K562 (cell line): ENCODE results near the gene SFXN3. TPM values are rescaled to one million over a fixed set of nuclear protein-coding genes. Genes with fewer than 3 reads are reported as not detected.
A peak's percentile ranks its signal among the peaks of the same experiment; 100 is the strongest.

Experiments
- ATAC-seq: fragments of 200-7000 bp; cut with Tn5 transposase; 3 replicates; pipeline ENCODE4 v1.9.1; 2020; ENCODE audit warnings: moderate library complexity
- BruUV-seq: library from RNA; stranded (reverse); fragments of 400-500 nt; replicated peaks from 2 replicates; lab custom pipeline; 2021; lab: Mats Ljungman, UMichigan
- CTCF ChIA-PET: fragments of 300-600 bp; formaldehyde crosslinking; extraction: SDS; loops from one replicate; lab custom pipeline; 2021; ENCODE audit warnings: low intra/inter-chr PET ratio; lab: Yijun Ruan, JAX
- POLR2A ChIA-PET: fragments of 300-600, 350-650 bp; sonication (Branson Sonifier 250); formaldehyde crosslinking; extraction: SDS; loops from one replicate; lab custom pipeline; 2021; ENCODE audit warnings: antibody characterized with exemption, inconsistent platforms; lab: Yijun Ruan, JAX
- DNase-seq, 4 experiments: peaks; one replicate each; pipeline versions ENCODE4 v3.0.0 to v3.0.0-alpha.2; 2011 to 2018; ENCODE audit warnings: low spot score in 3 of 4, mixed read lengths in 3 of 4; ENCODE audit errors: extremely low read depth in 1 of 4
- FAIRE-seq: peaks from 2 replicates; lab custom pipeline; 2011; peaks lifted over from hg19 to GRCh38; lab: Jason Lieb, UNC
- H2AFZ ChIP-seq: 2 replicates; pipeline ENCODE4 v1.6.0; 2011; ENCODE audit warnings: low read depth, low read length, control low read depth, inconsistent platforms
- H3K27ac ChIP-seq: fragments of 200-600 bp; 3 replicates; pipeline ENCODE4 v1.8.0; 2011; ENCODE audit warnings: low read depth, mild to moderate bottlenecking, control low read depth, inconsistent platforms, low read length, moderate library complexity, mixed read lengths; ENCODE audit errors: extremely low read depth
- H3K27me3 ChIP-seq, 2 experiments: fragments of 300-600 bp in 1 of 2; 2 replicates in 1 of 2; 3 replicates in 1 of 2; pipeline versions ENCODE4 v1.6.0 to v1.8.0; 2011; ENCODE audit warnings: inconsistent platforms in 2 of 2, low read length in 2 of 2, mild to moderate bottlenecking in 1 of 2, mixed read lengths in 1 of 2, moderate library complexity in 1 of 2; ENCODE audit not compliant: control insufficient read depth in 2 of 2, insufficient read depth in 2 of 2
- H3K36me3 ChIP-seq: fragments of 300-600 bp; 3 replicates; pipeline ENCODE4 v1.8.0; 2011; ENCODE audit warnings: mild to moderate bottlenecking, low read length, inconsistent platforms; ENCODE audit not compliant: control insufficient read depth, insufficient read depth
- H3K4me1 ChIP-seq, 2 experiments: fragments of 200-600 bp in 1 of 2; replicated peaks in 1 of 2; 2 replicates in 1 of 2; 3 replicates in 1 of 2; pipeline versions ENCODE4 v1.5.1 to v1.8.0; 2011; ENCODE audit warnings: inconsistent platforms in 2 of 2, low read length in 2 of 2, mild to moderate bottlenecking in 1 of 2, mixed read lengths in 1 of 2, moderate library complexity in 1 of 2; ENCODE audit not compliant: control insufficient read depth in 2 of 2, insufficient read depth in 2 of 2
- H3K4me2 ChIP-seq: 2 replicates; pipeline ENCODE4 v1.6.1; 2011; ENCODE audit warnings: low read length, control low read depth, inconsistent platforms, mixed read lengths; ENCODE audit not compliant: insufficient read depth
- H3K4me3 ChIP-seq: fragments of 200-600 bp; sonication (generic), shearing (Covaris generic); 2 replicates; pipeline ENCODE4 v1.5.1; 2016; ENCODE audit warnings: control low read depth, inconsistent platforms
- H3K79me2 ChIP-seq: fragments of 200-600 bp; 3 replicates; pipeline ENCODE4 v1.8.0; 2011; ENCODE audit warnings: low read length, inconsistent platforms; ENCODE audit not compliant: control insufficient read depth, insufficient read depth
- H3K9ac ChIP-seq, 2 experiments: 2 replicates each; pipeline versions ENCODE4 v1.6.0 to v1.6.1; 2011; ENCODE audit warnings: low read depth in 2 of 2, low read length in 2 of 2, control low read depth in 1 of 2, inconsistent platforms in 1 of 2, mild to moderate bottlenecking in 1 of 2, mixed read lengths in 1 of 2; ENCODE audit not compliant: insufficient read depth in 1 of 2
- H3K9me1 ChIP-seq: one replicate; pipeline ENCODE4 v1.6.0; 2011; ENCODE audit warnings: inconsistent platforms, mild to moderate bottlenecking, low read length, moderate library complexity; ENCODE audit not compliant: control insufficient read depth, insufficient read depth
- H3K9me3 ChIP-seq: replicated peaks from 2 replicates; pipeline ENCODE4 v1.5.1; 2011; ENCODE audit warnings: low read depth, low read length, inconsistent platforms; ENCODE audit not compliant: control insufficient read depth, insufficient read depth
- H4K20me1 ChIP-seq: replicated peaks from 2 replicates; pipeline ENCODE4 v1.6.1; 2011; ENCODE audit warnings: low read length, inconsistent platforms, mixed read lengths; ENCODE audit not compliant: control insufficient read depth, insufficient read depth
- GTF2F1 ChIP-seq: IDR thresholded peaks from 2 replicates; pipeline ENCODE4 v1.6.1; 2011; ENCODE audit warnings: low read depth, low read length, improper control_type of control experiment
- NR4A1 ChIP-seq, 2 experiments: fragments of 250-450 bp in 1 of 2; fragments of 450-650 bp in 1 of 2; sonication (Bioruptor Pico) in 1 of 2; IDR thresholded peaks; 2 replicates each; pipeline versions ENCODE4 v1.4.0 to v1.6.1; 2016 to 2020; ENCODE audit warnings: mild to moderate bottlenecking in 2 of 2, missing compliant biosample characterization in 1 of 2, missing genetic modification characterization in 1 of 2, moderate library complexity in 1 of 2
- POLR2AphosphoS5 ChIP-seq: IDR thresholded peaks from 2 replicates; pipeline ENCODE4 v1.6.1; 2011; ENCODE audit warnings: mild to moderate bottlenecking, low read depth, low read length, moderate library complexity; ENCODE audit not compliant: control insufficient read depth, insufficient read depth
- ZNF217 ChIP-seq: sonication (generic); formaldehyde crosslinking; IDR thresholded peaks from 2 replicates; pipeline ENCODE4 v1.8.0; 2022; ENCODE audit warnings: mild to moderate bottlenecking, missing genetic modification reagents
- WGBS: fragments of 100-300 bp; shearing (Covaris generic); methylation state at CpG from one replicate; pipeline ENCODE4 v1.1.6; 2016; ENCODE audit warnings: low coverage, mixed read lengths; ENCODE audit not compliant: insufficient coverage; ENCODE audit errors: missing lambda C conversion rate; 5-methylcytosine and 5-hydroxymethylcytosine counted together
- in situ Hi-C: fragments of 300-500 bp; cut with MboI; formaldehyde crosslinking; loops from 4 replicates; pipeline ENCODE4 v1.15.0; 2018; ENCODE audit warnings: inconsistent platforms, mixed read lengths
- intact Hi-C: fragments of 100-400 bp; cut with micrococcal nuclease; formaldehyde crosslinking; loops from 2 replicates; pipeline ENCODE4 v1.14.2; 2022
- polyA plus RNA-seq, 8 experiments: library from polyadenylated mRNA; depleted of rRNA in 4 of 8; stranded (reverse) in 5 of 8; unstranded in 3 of 8; fragments of >200 nt; fragmentation: Nextera tagmentation in 2 of 8; fragmentation: Illumina TruSeq in 1 of 8; extraction: Ambion mirVana in 2 of 8; extraction: Trizol in 1 of 8; gene quantifications; 2 replicates each; pipeline versions ENCODE4 v1.2.1 to v1.2.3, GENCODE V29; 2011 to 2014; ENCODE audit warnings: inconsistent platforms in 1 of 8, missing spikeins in 1 of 8
- total RNA-seq, 7 experiments: library from RNA; depleted of rRNA in 6 of 7; stranded (reverse); fragments of >200 nt in 6 of 7; fragmentation: Illumina TruSeq in 2 of 7; extraction: Trizol in 2 of 7; gene quantifications; 2 replicates each; pipeline versions ENCODE4 v1.2.1 to v1.2.3, GENCODE V29; 2011 to 2021; ENCODE audit warnings: low replicate concordance in 1 of 7
- TF ChIP-seq, protein P1 (sequence below): fragments of 200-800 bp; sonication (Bioruptor generic); IDR thresholded peaks from 2 replicates; pipeline ENCODE4 v1.6.1; 2017; ENCODE audit warnings: missing genetic modification characterization, missing compliant biosample characterization
- TF ChIP-seq, protein P2 (sequence below), 2 experiments: fragments of 450-650 bp in 1 of 2; sonication (generic) in 1 of 2; formaldehyde crosslinking in 1 of 2; IDR thresholded peaks in 1 of 2; conservative IDR thresholded peaks in 1 of 2; 2 replicates each; pipeline versions ENCODE4 v1.6.1 to v1.8.1; 2016 to 2023; ENCODE audit warnings: mild to moderate bottlenecking in 2 of 2, moderate library complexity in 2 of 2, inconsistent platforms in 1 of 2, missing genetic modification reagents in 1 of 2

The SFXN3 gene
- total and polyA plus RNA-seq, 9 of the 15 experiments (the other 6 are each of a cell fraction or from before 2014, with no cell fraction given): 0.24 to 4.6 (median 0.86) TPM

- DNase-seq (no peak), ATAC-seq (no peak), FAIRE-seq (no peak)
- WGBS: 61% methylated on average over 9 of the region's 9 CpGs
- POLR2A ChIA-PET: no interaction called here
- Histone ChIP-seq H3K27me3 (peaks cover 0 to 7% of the 10 kb centered on the region in 2 experiments; a peak in 3 of 5 replicates), H4K20me1 (no peaks in the 10 kb centered on the region), H3K4me1 (peaks cover 17 to 21% of the 10 kb centered on the region in 2 experiments), H3K27ac (no peak overlapping the region), H2AFZ (no peak overlapping the region), H3K79me2 (no peaks in the 10 kb centered on the region), H3K4me2 (no peak overlapping the region), H3K36me3 (no peaks in the 10 kb centered on the region), H3K4me3 (no peak overlapping the region), H3K9me3 (no peaks in the 10 kb centered on the region), H3K9me1 (no peaks in the 10 kb centered on the region), H3K9ac (no peak overlapping the region)
- CTCF ChIA-PET: no interaction called here
- in situ Hi-C loops (no loop called here), intact Hi-C loops (no loop called here)
- TF ChIP-seq GTF2F1 (no peak), NR4A1 (CRISPR knock-in tag; IDR thresholded peaks at IDR 0.05) (no peak), NR4A1 (tag; IDR thresholded peaks at IDR 0.05) (no peak), POLR2AphosphoS5 (no peak), ZNF217 (no peak)
- TF ChIP-seq, protein P1, sequence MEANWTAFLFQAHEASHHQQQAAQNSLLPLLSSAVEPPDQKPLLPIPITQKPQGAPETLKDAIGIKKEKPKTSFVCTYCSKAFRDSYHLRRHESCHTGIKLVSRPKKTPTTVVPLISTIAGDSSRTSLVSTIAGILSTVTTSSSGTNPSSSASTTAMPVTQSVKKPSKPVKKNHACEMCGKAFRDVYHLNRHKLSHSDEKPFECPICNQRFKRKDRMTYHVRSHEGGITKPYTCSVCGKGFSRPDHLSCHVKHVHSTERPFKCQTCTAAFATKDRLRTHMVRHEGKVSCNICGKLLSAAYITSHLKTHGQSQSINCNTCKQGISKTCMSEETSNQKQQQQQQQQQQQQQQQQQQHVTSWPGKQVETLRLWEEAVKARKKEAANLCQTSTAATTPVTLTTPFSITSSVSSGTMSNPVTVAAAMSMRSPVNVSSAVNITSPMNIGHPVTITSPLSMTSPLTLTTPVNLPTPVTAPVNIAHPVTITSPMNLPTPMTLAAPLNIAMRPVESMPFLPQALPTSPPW (CRISPR knock-in tag): no peak
- TF ChIP-seq, protein P2, sequence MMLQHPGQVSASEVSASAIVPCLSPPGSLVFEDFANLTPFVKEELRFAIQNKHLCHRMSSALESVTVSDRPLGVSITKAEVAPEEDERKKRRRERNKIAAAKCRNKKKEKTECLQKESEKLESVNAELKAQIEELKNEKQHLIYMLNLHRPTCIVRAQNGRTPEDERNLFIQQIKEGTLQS (IDR thresholded peaks at IDR 0.05): peak; percentile 21; the same call in 1 of the 2 replicates
- TF ChIP-seq, protein P2 (CRISPR knock-in tag; conservative IDR thresholded peaks at IDR 0.05): no peak
- BruUV-seq: no TSS peak
Observed at GRCh38 chr10:101072923-101073322, 41.9 kb downstream of the SFXN3 start.
